ENCODE measurements around the gene PACS1. TPM values are rescaled to one million over a fixed set of nuclear protein-coding genes. Genes with fewer than 3 reads are reported as not detected.

The PACS1 gene
- total and polyA plus RNA-seq, 7 experiments from 2014 or later: 48.0 to 314 (median 210) TPM

DNA sequence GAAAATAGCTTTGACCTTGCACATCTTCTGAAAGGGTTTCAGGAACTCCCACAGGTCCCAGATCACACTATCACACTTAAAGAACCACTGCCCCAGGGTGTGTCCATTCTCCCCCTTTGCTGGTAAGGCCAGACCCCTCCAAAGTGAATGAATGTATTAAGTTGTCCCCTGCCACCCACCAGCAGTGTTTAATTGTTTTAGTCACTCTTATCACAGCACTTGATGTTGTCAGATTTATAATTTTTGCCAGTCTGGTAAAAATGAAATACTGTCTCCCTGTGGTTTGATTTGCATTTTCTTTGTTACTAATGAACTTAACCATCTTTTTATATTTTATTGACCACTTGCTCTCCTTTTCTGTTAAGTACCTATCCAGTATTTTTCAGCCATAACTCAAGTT, 108.8 kb downstream of the PACS1 start:
- Histone ChIP-seq H3K4me1 (ENCODE audit: control insufficient read depth in 2 of 2, insufficient read depth in 2 of 2, low read length in 2 of 2) (peaks cover 0 to 6% of the 10 kb centered on the region in 2 donors), H3K27ac (ENCODE audit: low read depth, low read length) (no peak overlapping the region), H3K27me3 (ENCODE audit: control insufficient read depth in 2 of 2, insufficient read depth in 2 of 2, low read length in 2 of 2) (no peaks in the 10 kb centered on the region), H3K4me3 (ENCODE audit: low read length) (no peak overlapping the region), H3K9me3 (ENCODE audit: control insufficient read depth in 2 of 3, low read length in 3 of 3) (no peaks in the 10 kb centered on the region), H3K36me3 (ENCODE audit: control insufficient read depth in 2 of 3, insufficient read depth in 3 of 3, low read length in 3 of 3) (no peaks in the 10 kb centered on the region)
- H3K4me3 Mint-ChIP-seq: peak overlapping the region in 1 of 10 donors; percentile 2
- no peaks in the 10 kb centered on the region for H3K27me3 Mint-ChIP-seq
- DNase-seq (no peak), ATAC-seq (no peak)
- peaks cover 0 to 2% (median 0%) of the 10 kb centered on the region in 11 donors for H3K9me3 Mint-ChIP-seq
- peak overlapping the region in 1 of 9 donors; percentile 1 for H3K27ac Mint-ChIP-seq
- peaks cover 0 to 11% (median 4%) of the 10 kb centered on the region in 5 donors for H3K36me3 Mint-ChIP-seq
- ChIA-PET POLR2A (no interaction called here), CTCF (interaction anchor here (1.6 kb wide), 1 partner anchor 44 kb away, joined by 5 read pairs; no protein-coding TSS in a partner anchor)
- H3K4me1 Mint-ChIP-seq: peaks cover 3 to 82% (median 61%) of the 10 kb centered on the region in 7 donors
- intact Hi-C loops (cut with micrococcal nuclease): no loop called here

DNA sequence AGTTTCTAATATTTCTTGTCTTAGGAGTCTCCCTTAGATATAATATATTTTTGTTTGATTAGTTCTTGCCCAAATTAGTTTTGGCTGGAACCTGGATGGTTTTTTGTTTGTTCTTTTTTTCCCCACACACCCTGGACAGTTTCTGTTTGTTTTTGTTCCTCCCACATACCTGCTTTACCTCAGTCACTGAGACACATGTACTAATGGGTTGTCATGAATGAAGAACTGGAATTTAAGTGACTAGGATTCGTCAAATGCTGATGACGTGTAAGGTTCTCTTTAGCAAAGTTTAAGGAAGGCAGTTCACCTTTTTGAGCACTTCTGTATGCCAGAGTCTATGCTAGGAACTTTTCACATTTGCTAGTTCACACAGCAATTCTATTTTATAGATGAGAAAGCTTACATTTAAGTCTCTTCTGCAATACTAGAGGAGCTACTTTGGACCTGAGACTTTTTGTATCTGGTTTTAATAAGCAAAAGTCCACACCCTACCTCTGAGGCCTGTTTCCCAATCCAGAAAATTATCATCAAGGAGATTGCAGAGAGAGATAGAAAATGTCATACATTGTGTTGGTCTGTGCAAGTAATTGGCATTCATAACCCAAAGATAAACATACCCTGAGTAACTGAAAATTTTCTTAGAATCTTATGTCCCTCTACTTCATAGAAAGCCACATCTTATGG, 111.7 kb downstream of the PACS1 start:
- Histone ChIP-seq H3K27ac (ENCODE audit: low read depth, low read length) (no peak overlapping the region), H3K4me1 (ENCODE audit: control insufficient read depth in 2 of 2, insufficient read depth in 2 of 2, low read length in 2 of 2) (peaks cover 0 to 6% of the 10 kb centered on the region in 2 donors), H3K4me3 (ENCODE audit: low read length) (no peak overlapping the region), H3K9me3 (ENCODE audit: control insufficient read depth in 2 of 3, low read length in 3 of 3) (no peaks in the 10 kb centered on the region), H3K36me3 (ENCODE audit: control insufficient read depth in 2 of 3, insufficient read depth in 3 of 3, low read length in 3 of 3) (peaks cover 0 to 13% (median 0%) of the 10 kb centered on the region in 3 experiments), H3K27me3 (ENCODE audit: control insufficient read depth in 2 of 2, insufficient read depth in 2 of 2, low read length in 2 of 2) (no peaks in the 10 kb centered on the region)
- peak overlapping the region in 6 of 9 donors; percentile 16 to 56 (median 38) for H3K27ac Mint-ChIP-seq
- CTCF ChIA-PET: interaction anchor here (1.3 kb wide), 1 partner anchor 46 kb away, joined by 3 read pairs; no protein-coding TSS in a partner anchor
- no peaks in the 10 kb centered on the region for H3K27me3 Mint-ChIP-seq
- H3K36me3 Mint-ChIP-seq: peaks cover 0 to 24% (median 5%) of the 10 kb centered on the region in 5 donors
- H3K4me1 Mint-ChIP-seq: peaks cover 8 to 82% (median 61%) of the 10 kb centered on the region in 7 donors
- H3K9me3 Mint-ChIP-seq: peaks cover 0 to 2% (median 0%) of the 10 kb centered on the region in 11 donors
- POLR2A ChIA-PET: interaction anchor here (0.6 kb wide), 1 partner anchor 14 kb away, joined by 3 read pairs; no protein-coding TSS in a partner anchor
- intact Hi-C loops (cut with micrococcal nuclease): no loop called here
- DNase-seq: no peak
- no peak for ATAC-seq
- no peak overlapping the region for H3K4me3 Mint-ChIP-seq

DNA sequence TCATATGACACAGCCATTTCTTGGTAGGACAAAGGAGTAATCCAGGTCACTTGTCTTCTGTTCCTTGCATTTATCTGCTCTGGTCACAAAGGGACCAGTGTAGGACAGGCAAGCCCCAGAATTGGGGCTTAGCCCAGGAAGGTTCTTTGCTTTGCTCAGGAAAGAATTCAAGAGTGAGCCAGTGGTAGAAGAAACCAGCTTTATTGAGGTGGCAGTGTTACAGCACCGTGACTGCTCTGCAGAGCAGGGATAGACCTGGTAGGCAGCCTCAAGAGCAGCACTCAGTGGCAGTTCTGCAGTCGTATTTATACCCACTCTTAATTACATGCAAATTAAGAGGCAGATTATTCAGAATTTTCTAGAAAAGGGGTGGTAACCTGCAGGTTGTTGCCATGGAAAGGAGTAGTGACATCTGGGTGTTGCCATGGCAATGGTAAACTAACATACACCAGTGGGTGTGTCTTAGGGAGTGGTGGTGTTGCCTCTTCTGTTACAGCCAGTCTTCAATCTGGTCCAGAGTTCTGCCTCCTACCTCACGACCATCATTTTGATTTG, 113.5 kb downstream of the PACS1 start:
- Histone ChIP-seq H3K27ac (ENCODE audit: low read depth, low read length) (no peak overlapping the region), H3K27me3 (ENCODE audit: control insufficient read depth in 2 of 2, insufficient read depth in 2 of 2, low read length in 2 of 2) (no peaks in the 10 kb centered on the region), H3K36me3 (ENCODE audit: control insufficient read depth in 2 of 3, insufficient read depth in 3 of 3, low read length in 3 of 3) (peaks cover 0 to 14% (median 0%) of the 10 kb centered on the region in 3 experiments), H3K4me3 (ENCODE audit: low read length) (no peak overlapping the region), H3K4me1 (ENCODE audit: control insufficient read depth in 2 of 2, insufficient read depth in 2 of 2, low read length in 2 of 2) (peaks cover 0 to 6% of the 10 kb centered on the region in 2 donors), H3K9me3 (ENCODE audit: control insufficient read depth in 2 of 3, low read length in 3 of 3) (no peaks in the 10 kb centered on the region)
- Mint-ChIP-seq H3K4me3 (no peak overlapping the region), H3K27ac (peak overlapping the region in 7 of 9 donors; percentile 14 to 85 (median 63)), H3K36me3 (peaks cover 4 to 33% (median 19%) of the 10 kb centered on the region in 5 donors), H3K9me3 (peaks cover 0 to 5% (median 0%) of the 10 kb centered on the region in 11 donors), H3K27me3 (no peaks in the 10 kb centered on the region), H3K4me1 (peaks cover 16 to 87% (median 73%) of the 10 kb centered on the region in 7 donors)
- CTCF ChIA-PET: interaction anchor here (1.0 kb wide), 1 partner anchor 12 kb away, joined by 4 read pairs; no protein-coding TSS in a partner anchor
- ATAC-seq: peak; percentile 81
- intact Hi-C loops (cut with micrococcal nuclease): no loop called here
- DNase-seq: peak in 7 of 9 donors; percentile 6 to 70 (median 34)
- POLR2A ChIA-PET: no interaction called here

DNA sequence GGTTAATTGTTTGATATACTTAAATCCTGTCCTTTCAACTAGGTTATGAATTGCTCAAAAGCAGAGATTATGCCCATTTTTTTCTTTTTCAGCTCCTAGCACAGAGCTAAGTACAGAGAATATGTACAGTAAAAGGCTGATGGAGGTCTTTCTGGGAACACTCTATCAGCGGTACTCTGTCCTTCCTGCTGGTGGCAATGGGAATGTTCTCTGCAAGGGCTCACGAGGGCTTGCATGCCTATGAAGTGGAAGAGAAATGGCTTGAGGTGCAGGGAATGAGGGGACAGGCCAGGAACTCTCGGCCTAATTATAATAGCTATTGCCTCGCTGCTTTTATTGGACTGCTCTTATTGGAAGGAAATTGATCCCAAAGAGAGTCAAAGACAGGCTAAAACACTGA, 114.7 kb downstream of the PACS1 start:
- Mint-ChIP-seq H3K4me1 (peaks cover 16 to 82% (median 67%) of the 10 kb centered on the region in 7 donors), H3K9me3 (peaks cover 0 to 5% (median 0%) of the 10 kb centered on the region in 11 donors), H3K36me3 (peaks cover 11 to 44% (median 31%) of the 10 kb centered on the region in 5 donors), H3K27ac (peak overlapping the region in 7 of 9 donors; percentile 9 to 76 (median 41)), H3K27me3 (no peaks in the 10 kb centered on the region), H3K4me3 (no peak overlapping the region)
- intact Hi-C loops (cut with micrococcal nuclease): no loop called here
- Histone ChIP-seq H3K36me3 (ENCODE audit: control insufficient read depth in 2 of 3, insufficient read depth in 3 of 3, low read length in 3 of 3) (peaks cover 0 to 23% (median 0%) of the 10 kb centered on the region in 3 experiments), H3K4me1 (ENCODE audit: control insufficient read depth in 2 of 2, insufficient read depth in 2 of 2, low read length in 2 of 2) (peaks cover 0 to 6% of the 10 kb centered on the region in 2 donors), H3K4me3 (ENCODE audit: low read length) (no peak overlapping the region), H3K27me3 (ENCODE audit: control insufficient read depth in 2 of 2, insufficient read depth in 2 of 2, low read length in 2 of 2) (no peaks in the 10 kb centered on the region), H3K9me3 (ENCODE audit: control insufficient read depth in 2 of 3, low read length in 3 of 3) (peaks cover 0 to 7% (median 0%) of the 10 kb centered on the region in 3 experiments), H3K27ac (ENCODE audit: low read depth, low read length) (no peak overlapping the region)
- DNase-seq: no peak
- ChIA-PET POLR2A (interaction anchor here (1.1 kb wide), 1 partner anchor 9 kb away, joined by 7 read pairs; no protein-coding TSS in a partner anchor), CTCF (interaction anchor here (1.5 kb wide), 1 partner anchor 104 kb away, joined by 3 read pairs; no protein-coding TSS in a partner anchor)
- ATAC-seq: no peak

DNA sequence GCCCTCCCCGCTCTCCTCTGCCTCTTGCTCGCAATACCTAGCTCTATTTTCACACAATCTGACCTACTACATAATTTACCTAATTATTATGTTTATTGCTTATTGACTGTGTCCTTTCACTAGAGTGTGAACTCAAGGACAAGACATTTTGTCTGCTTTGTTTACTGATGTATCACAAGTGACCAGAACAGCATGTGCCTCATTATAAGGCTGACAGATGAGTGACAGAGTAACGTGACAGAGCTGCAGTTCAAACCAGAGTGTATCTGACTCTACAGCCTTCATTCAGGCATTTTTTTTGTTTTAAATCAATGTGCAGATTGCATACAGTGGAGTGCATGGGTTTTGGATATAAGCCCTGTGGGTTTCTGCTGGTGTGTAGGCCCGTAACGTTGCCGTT, 116.4 kb downstream of the PACS1 start:
- Histone ChIP-seq H3K36me3 (ENCODE audit: control insufficient read depth in 2 of 3, insufficient read depth in 3 of 3, low read length in 3 of 3) (peaks cover 0 to 35% (median 0%) of the 10 kb centered on the region in 3 experiments), H3K4me1 (ENCODE audit: control insufficient read depth in 2 of 2, insufficient read depth in 2 of 2, low read length in 2 of 2) (peaks cover 0 to 6% of the 10 kb centered on the region in 2 donors), H3K27ac (ENCODE audit: low read depth, low read length) (no peak overlapping the region), H3K9me3 (ENCODE audit: control insufficient read depth in 2 of 3, low read length in 3 of 3) (peaks cover 0 to 9% (median 0%) of the 10 kb centered on the region in 3 experiments), H3K4me3 (ENCODE audit: low read length) (no peak overlapping the region), H3K27me3 (ENCODE audit: control insufficient read depth in 2 of 2, insufficient read depth in 2 of 2, low read length in 2 of 2) (no peaks in the 10 kb centered on the region)
- DNase-seq: no peak
- ChIA-PET POLR2A (interaction anchor here (0.6 kb wide), 1 partner anchor 38 kb away, joined by 5 read pairs; no protein-coding TSS in a partner anchor), CTCF (interaction anchor here (1.5 kb wide), 1 partner anchor 106 kb away, joined by 3 read pairs; no protein-coding TSS in a partner anchor)
- peaks cover 12 to 56% (median 36%) of the 10 kb centered on the region in 5 donors for H3K36me3 Mint-ChIP-seq
- H3K9me3 Mint-ChIP-seq: peaks cover 0 to 6% (median 0%) of the 10 kb centered on the region in 11 donors
- no peak for ATAC-seq
- H3K4me3 Mint-ChIP-seq: peak overlapping the region in 1 of 10 donors; percentile 3
- H3K27me3 Mint-ChIP-seq: no peaks in the 10 kb centered on the region
- H3K4me1 Mint-ChIP-seq: peaks cover 16 to 79% (median 71%) of the 10 kb centered on the region in 7 donors
- H3K27ac Mint-ChIP-seq: peak overlapping the region in 4 of 9 donors; percentile 38 to 85 (median 50)
- intact Hi-C loops (cut with micrococcal nuclease): no loop called here

DNA sequence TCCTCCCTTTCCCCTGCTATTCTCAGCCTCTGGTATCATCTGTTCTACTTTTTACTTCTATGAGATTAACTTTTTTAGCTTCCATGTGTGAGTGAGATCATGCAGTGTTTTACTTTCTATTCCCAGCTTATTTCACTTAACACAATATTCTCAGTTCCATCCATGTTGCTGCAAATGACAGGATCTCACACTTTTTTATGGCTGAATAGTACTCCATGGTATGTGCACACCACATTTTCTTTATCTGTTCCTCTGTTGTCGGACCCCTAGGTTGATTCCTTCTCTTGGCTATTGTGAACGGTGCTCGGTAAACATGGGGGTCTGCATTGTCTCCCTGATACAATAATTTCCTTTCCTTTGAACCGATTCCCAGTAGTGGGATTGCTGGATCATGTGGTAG, 117.4 kb downstream of the PACS1 start:
- DNase-seq: no peak
- ATAC-seq: no peak
- Histone ChIP-seq H3K4me3 (ENCODE audit: low read length) (no peak overlapping the region), H3K36me3 (ENCODE audit: control insufficient read depth in 2 of 3, insufficient read depth in 3 of 3, low read length in 3 of 3) (peaks cover 0 to 40% (median 0%) of the 10 kb centered on the region in 3 experiments), H3K4me1 (ENCODE audit: control insufficient read depth in 2 of 2, insufficient read depth in 2 of 2, low read length in 2 of 2) (no peaks in the 10 kb centered on the region), H3K27me3 (ENCODE audit: control insufficient read depth in 2 of 2, insufficient read depth in 2 of 2, low read length in 2 of 2) (no peaks in the 10 kb centered on the region), H3K27ac (ENCODE audit: low read depth, low read length) (no peak overlapping the region), H3K9me3 (ENCODE audit: control insufficient read depth in 2 of 3, low read length in 3 of 3) (peaks cover 0 to 9% (median 0%) of the 10 kb centered on the region in 3 experiments)
- H3K4me1 Mint-ChIP-seq: peaks cover 16 to 74% (median 65%) of the 10 kb centered on the region in 7 donors
- H3K36me3 Mint-ChIP-seq: peaks cover 12 to 61% (median 36%) of the 10 kb centered on the region in 5 donors
- H3K27ac Mint-ChIP-seq: peak overlapping the region in 3 of 9 donors; percentile 16 to 39 (median 30)
- POLR2A ChIA-PET: no interaction called here
- peaks cover 0 to 6% (median 0%) of the 10 kb centered on the region in 11 donors for H3K9me3 Mint-ChIP-seq
- intact Hi-C loops (cut with micrococcal nuclease): no loop called here
- H3K4me3 Mint-ChIP-seq: no peak overlapping the region
- H3K27me3 Mint-ChIP-seq: no peaks in the 10 kb centered on the region
- CTCF ChIA-PET: no interaction called here

All from naive thymus-derived CD4-positive, alpha-beta T cell (primary cell).